Esophagus muscularis mucosa (tissue), 3 donors: ENCODE data around the gene ROBO1.

Source experiments
- EP300 ChIP-seq: sonication (generic); formaldehyde crosslinking; IDR thresholded peaks from one replicate; pipeline ENCODE4 v1.6.1; 2017; ENCODE audit warnings: antibody characterized with exemption
- TF ChIP-seq, protein P1 (sequence below), 3 experiments: fragments of 200-600 bp in 2 of 3; fragments of 450-650 bp in 1 of 3; sonication (generic) in 2 of 3; IDR thresholded peaks; one replicate each; pipeline ENCODE4 v1.5.1; 2017 to 2019; ENCODE audit warnings: antibody characterized with exemption in 3 of 3, mild to moderate bottlenecking in 2 of 3, moderate library complexity in 1 of 3

DNA sequence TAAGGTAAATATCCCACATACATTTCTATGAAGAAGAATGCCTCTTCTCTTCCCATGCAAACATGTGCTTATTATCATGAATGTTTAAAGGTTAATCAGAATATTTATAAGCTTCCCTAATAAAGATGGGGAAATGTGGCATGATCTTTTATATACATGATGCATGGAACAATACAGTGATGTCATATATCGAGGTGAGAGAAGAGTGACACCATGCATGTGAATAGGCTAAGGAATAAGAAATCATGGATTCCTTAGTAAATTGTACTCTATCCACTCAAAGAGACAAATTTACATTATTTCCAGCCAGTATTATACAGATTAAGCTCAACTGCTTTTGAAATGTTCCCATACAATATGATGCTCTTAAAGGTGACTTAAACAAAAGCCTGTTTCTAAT, 1035.3 kb downstream of the ROBO1 start:
- TF ChIP-seq, protein P1, sequence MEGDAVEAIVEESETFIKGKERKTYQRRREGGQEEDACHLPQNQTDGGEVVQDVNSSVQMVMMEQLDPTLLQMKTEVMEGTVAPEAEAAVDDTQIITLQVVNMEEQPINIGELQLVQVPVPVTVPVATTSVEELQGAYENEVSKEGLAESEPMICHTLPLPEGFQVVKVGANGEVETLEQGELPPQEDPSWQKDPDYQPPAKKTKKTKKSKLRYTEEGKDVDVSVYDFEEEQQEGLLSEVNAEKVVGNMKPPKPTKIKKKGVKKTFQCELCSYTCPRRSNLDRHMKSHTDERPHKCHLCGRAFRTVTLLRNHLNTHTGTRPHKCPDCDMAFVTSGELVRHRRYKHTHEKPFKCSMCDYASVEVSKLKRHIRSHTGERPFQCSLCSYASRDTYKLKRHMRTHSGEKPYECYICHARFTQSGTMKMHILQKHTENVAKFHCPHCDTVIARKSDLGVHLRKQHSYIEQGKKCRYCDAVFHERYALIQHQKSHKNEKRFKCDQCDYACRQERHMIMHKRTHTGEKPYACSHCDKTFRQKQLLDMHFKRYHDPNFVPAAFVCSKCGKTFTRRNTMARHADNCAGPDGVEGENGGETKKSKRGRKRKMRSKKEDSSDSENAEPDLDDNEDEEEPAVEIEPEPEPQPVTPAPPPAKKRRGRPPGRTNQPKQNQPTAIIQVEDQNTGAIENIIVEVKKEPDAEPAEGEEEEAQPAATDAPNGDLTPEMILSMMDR (IDR thresholded peaks at IDR 0.05): no peak
- no peak for TF ChIP-seq EP300
